Stimulated activated CD4-positive, alpha-beta T cell treated with anti-CD3 and anti-CD28 coated beads, TNF-alpha, amount 100 ng/mL, for 24 hours (primary cell): Measurements from ENCODE around the gene NDUFB11.
"Not testable (repeated sequence)": the region's sequence is repeated elsewhere in the genome, so short reads cannot be mapped to it uniquely, and the experiment has no call there.

Source experiments
- DNase-seq, 3 experiments: peaks; one replicate each; pipeline ENCODE4 v3.0.0-alpha.2; 2020; ENCODE audit warnings: low read depth in 3 of 3

The NDUFB11 gene

GRCh38 chrX:47146936-47147859, 2.7 kb upstream of the NDUFB11 start:
- no peak for DNase-seq

- DNase-seq: no peak
These were observed 1.8 kb upstream of the NDUFB11 start for GRCh38 chrX:47146121-47146935.

- no peak for DNase-seq
These were observed 1.1 kb upstream of the NDUFB11 start for GRCh38 chrX:47145395-47146120.

GRCh38 chrX:47143894-47144625, 442 bp downstream of the NDUFB11 start:
- DNase-seq: peak in 2 of 3 experiments; percentile 3 to 22

- no peak for DNase-seq
These were observed 6.3 kb downstream of the NDUFB11 start for GRCh38 chrX:47138171-47138570.

- not testable (repeated sequence) for DNase-seq
These were observed 8.9 kb downstream of the NDUFB11 start for GRCh38 chrX:47135650-47136049.

- DNase-seq: no peak
These were observed 11.0 kb downstream of the NDUFB11 start for GRCh38 chrX:47133493-47133892.

- DNase-seq: no peak
These were observed 14.6 kb downstream of the NDUFB11 start for GRCh38 chrX:47129899-47130358.

GRCh38 chrX:47129157-47129898, 15.2 kb downstream of the NDUFB11 start:
- peak; percentile 70 to 85 (median 79) for DNase-seq

- DNase-seq: not testable (repeated sequence)
These were observed 20.0 kb downstream of the NDUFB11 start for GRCh38 chrX:47124466-47124865.

GRCh38 chrX:47116551-47117110, 27.9 kb downstream of the NDUFB11 start:
- DNase-seq: not testable (repeated sequence)

- DNase-seq: no peak
These were observed 32.1 kb downstream of the NDUFB11 start for GRCh38 chrX:47112316-47112954.

- DNase-seq: not testable (repeated sequence)
These were observed 33.4 kb downstream of the NDUFB11 start for GRCh38 chrX:47110936-47111615.

- DNase-seq: no peak
These were observed 43.3 kb downstream of the NDUFB11 start for GRCh38 chrX:47101206-47101605.

- no peak for DNase-seq
These were observed 46.0 kb downstream of the NDUFB11 start for GRCh38 chrX:47098338-47099094.

GRCh38 chrX:47097018-47097417, 47.5 kb downstream of the NDUFB11 start:
- no peak for DNase-seq

- DNase-seq: no peak
These were observed 50.6 kb downstream of the NDUFB11 start for GRCh38 chrX:47093860-47094259.

- DNase-seq: no peak
These were observed 51.3 kb downstream of the NDUFB11 start for GRCh38 chrX:47093248-47093647.
